ENCODE data around the gene MDFI. TPM values are rescaled to one million over a fixed set of nuclear protein-coding genes. Genes with fewer than 3 reads are reported as not detected.

The MDFI gene
- total RNA-seq, 1 donor from 2014 or later: 75.9 TPM

GRCh38 chr6:41621367-41621766 is 16.9 kb upstream of the MDFI start:
- Mint-ChIP-seq H3K4me1 (ENCODE audit: unreplicated experiment) (peaks cover 43% of the 10 kb centered on the region), H3K27me3 (ENCODE audit: unreplicated experiment) (no peaks in the 10 kb centered on the region), H3K9me3 (ENCODE audit: unreplicated experiment) (peaks cover 5% of the 10 kb centered on the region), H3K36me3 (ENCODE audit: unreplicated experiment) (peaks cover 2% of the 10 kb centered on the region), H3K4me3 (ENCODE audit: unreplicated experiment) (no peak overlapping the region), H3K27ac (ENCODE audit: unreplicated experiment) (no peak overlapping the region)
- DNase-seq (ENCODE audit: extremely low spot score, unreplicated experiment): no peak
- TF ChIP-seq CTCF (IDR thresholded peaks at IDR 0.05): no peak

DNA sequence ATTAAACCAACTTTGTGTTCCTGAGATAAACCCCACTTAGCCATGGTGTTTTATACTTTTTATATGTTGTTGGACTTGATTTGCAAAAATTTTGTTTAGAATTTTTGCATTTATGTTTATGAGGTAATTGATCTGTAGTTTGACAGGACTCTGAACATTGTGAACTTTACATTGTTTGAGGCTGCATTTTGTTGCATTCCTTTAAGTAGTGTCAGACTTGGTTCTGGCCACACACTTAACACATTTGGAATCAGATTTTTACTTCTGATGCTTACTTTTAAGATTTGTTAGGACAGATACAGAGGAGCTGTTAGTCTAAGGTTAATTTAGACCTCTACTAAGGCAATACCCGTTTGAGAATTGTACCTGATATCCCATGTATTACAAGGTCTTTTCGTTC is 16.5 kb upstream of the MDFI start:
- Mint-ChIP-seq H3K27me3 (ENCODE audit: unreplicated experiment) (no peaks in the 10 kb centered on the region), H3K4me3 (ENCODE audit: unreplicated experiment) (no peak overlapping the region), H3K36me3 (ENCODE audit: unreplicated experiment) (peaks cover 2% of the 10 kb centered on the region), H3K4me1 (ENCODE audit: unreplicated experiment) (peaks cover 47% of the 10 kb centered on the region), H3K27ac (ENCODE audit: unreplicated experiment) (peak overlapping the region; percentile 53), H3K9me3 (ENCODE audit: unreplicated experiment) (peaks cover 5% of the 10 kb centered on the region)
- no peak for DNase-seq (ENCODE audit: extremely low spot score, unreplicated experiment)
- TF ChIP-seq CTCF (IDR thresholded peaks at IDR 0.05): no peak

GRCh38 chr6:41622206-41622988 is 15.9 kb upstream of the MDFI start:
- TF ChIP-seq CTCF (IDR thresholded peaks at IDR 0.05): no peak
- Mint-ChIP-seq H3K4me3 (ENCODE audit: unreplicated experiment) (no peak overlapping the region), H3K27me3 (ENCODE audit: unreplicated experiment) (no peaks in the 10 kb centered on the region), H3K27ac (ENCODE audit: unreplicated experiment) (peak overlapping the region; percentile 53), H3K9me3 (ENCODE audit: unreplicated experiment) (peaks cover 5% of the 10 kb centered on the region), H3K36me3 (ENCODE audit: unreplicated experiment) (peaks cover 2% of the 10 kb centered on the region), H3K4me1 (ENCODE audit: unreplicated experiment) (peaks cover 53% of the 10 kb centered on the region)
- no peak for DNase-seq (ENCODE audit: extremely low spot score, unreplicated experiment)

DNA sequence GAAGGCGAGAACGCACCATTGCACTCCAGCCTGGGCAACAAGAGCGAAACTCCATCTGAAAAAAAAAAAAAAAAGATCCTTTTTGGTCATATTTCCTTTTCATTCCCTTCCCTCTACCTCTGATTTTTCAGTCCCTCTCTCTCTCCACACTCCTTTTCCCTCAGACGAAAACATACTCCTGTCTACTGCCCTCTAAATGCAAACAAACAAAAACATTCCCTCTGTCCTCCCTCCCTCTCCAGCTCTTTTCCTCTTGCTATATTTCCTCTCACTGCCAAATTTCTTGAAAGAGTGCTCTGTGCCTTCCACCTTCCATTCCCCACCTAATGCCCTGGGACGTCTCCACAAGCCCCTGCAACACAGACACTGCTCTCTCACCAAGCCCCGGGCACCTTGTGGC is 14.9 kb upstream of the MDFI start:
- H3K27me3 Mint-ChIP-seq (ENCODE audit: unreplicated experiment): no peaks in the 10 kb centered on the region
- H3K4me1 Mint-ChIP-seq (ENCODE audit: unreplicated experiment): peaks cover 52% of the 10 kb centered on the region
- H3K4me3 Mint-ChIP-seq (ENCODE audit: unreplicated experiment): no peak overlapping the region
- peaks cover 5% of the 10 kb centered on the region for H3K9me3 Mint-ChIP-seq (ENCODE audit: unreplicated experiment)
- DNase-seq (ENCODE audit: extremely low spot score, unreplicated experiment): no peak
- no peak for TF ChIP-seq CTCF (IDR thresholded peaks at IDR 0.05)
- peak overlapping the region; percentile 68 for H3K27ac Mint-ChIP-seq (ENCODE audit: unreplicated experiment)
- H3K36me3 Mint-ChIP-seq (ENCODE audit: unreplicated experiment): peaks cover 2% of the 10 kb centered on the region

GRCh38 chr6:41624621-41625380 is 13.5 kb upstream of the MDFI start:
- Mint-ChIP-seq H3K4me3 (ENCODE audit: unreplicated experiment) (no peak overlapping the region), H3K27me3 (ENCODE audit: unreplicated experiment) (no peaks in the 10 kb centered on the region), H3K36me3 (ENCODE audit: unreplicated experiment) (peaks cover 2% of the 10 kb centered on the region), H3K27ac (ENCODE audit: unreplicated experiment) (no peak overlapping the region), H3K4me1 (ENCODE audit: unreplicated experiment) (peaks cover 45% of the 10 kb centered on the region), H3K9me3 (ENCODE audit: unreplicated experiment) (peaks cover 5% of the 10 kb centered on the region)
- TF ChIP-seq CTCF (IDR thresholded peaks at IDR 0.05): no peak
- DNase-seq (ENCODE audit: extremely low spot score, unreplicated experiment): no peak

Data from osteocyte (in vitro differentiated cells).